K562 (cell line): ENCODE results near the gene CYP26A1. TPM values are rescaled to one million over a fixed set of nuclear protein-coding genes. Genes with fewer than 3 reads are reported as not detected.

Experiments used
- ATAC-seq: fragments of 200-7000 bp; cut with Tn5 transposase; 3 replicates; pipeline ENCODE4 v1.9.1; 2020; ENCODE audit warnings: moderate library complexity
- BruUV-seq: library from RNA; stranded (reverse); fragments of 400-500 nt; replicated peaks from 2 replicates; lab custom pipeline; 2021; lab: Mats Ljungman, UMichigan
- CTCF ChIA-PET: fragments of 300-600 bp; formaldehyde crosslinking; extraction: SDS; loops from one replicate; lab custom pipeline; 2021; ENCODE audit warnings: low intra/inter-chr PET ratio; lab: Yijun Ruan, JAX
- POLR2A ChIA-PET: fragments of 300-600, 350-650 bp; sonication (Branson Sonifier 250); formaldehyde crosslinking; extraction: SDS; loops from one replicate; lab custom pipeline; 2021; ENCODE audit warnings: antibody characterized with exemption, inconsistent platforms; lab: Yijun Ruan, JAX
- DNase-seq, 4 experiments: peaks; one replicate each; pipeline versions ENCODE4 v3.0.0 to v3.0.0-alpha.2; 2011 to 2018; ENCODE audit warnings: low spot score in 3 of 4, mixed read lengths in 3 of 4; ENCODE audit errors: extremely low read depth in 1 of 4
- FAIRE-seq: peaks from 2 replicates; lab custom pipeline; 2011; peaks lifted over from hg19 to GRCh38; lab: Jason Lieb, UNC
- H2AFZ ChIP-seq: 2 replicates; pipeline ENCODE4 v1.6.0; 2011; ENCODE audit warnings: low read depth, low read length, control low read depth, inconsistent platforms
- H3K27ac ChIP-seq: fragments of 200-600 bp; 3 replicates; pipeline ENCODE4 v1.8.0; 2011; ENCODE audit warnings: low read depth, mild to moderate bottlenecking, control low read depth, inconsistent platforms, low read length, moderate library complexity, mixed read lengths; ENCODE audit errors: extremely low read depth
- H3K27me3 ChIP-seq, 2 experiments: fragments of 300-600 bp in 1 of 2; 2 replicates in 1 of 2; 3 replicates in 1 of 2; pipeline versions ENCODE4 v1.6.0 to v1.8.0; 2011; ENCODE audit warnings: inconsistent platforms in 2 of 2, low read length in 2 of 2, mild to moderate bottlenecking in 1 of 2, mixed read lengths in 1 of 2, moderate library complexity in 1 of 2; ENCODE audit not compliant: control insufficient read depth in 2 of 2, insufficient read depth in 2 of 2
- H3K36me3 ChIP-seq: fragments of 300-600 bp; 3 replicates; pipeline ENCODE4 v1.8.0; 2011; ENCODE audit warnings: mild to moderate bottlenecking, low read length, inconsistent platforms; ENCODE audit not compliant: control insufficient read depth, insufficient read depth
- H3K4me1 ChIP-seq, 2 experiments: fragments of 200-600 bp in 1 of 2; replicated peaks in 1 of 2; 2 replicates in 1 of 2; 3 replicates in 1 of 2; pipeline versions ENCODE4 v1.5.1 to v1.8.0; 2011; ENCODE audit warnings: inconsistent platforms in 2 of 2, low read length in 2 of 2, mild to moderate bottlenecking in 1 of 2, mixed read lengths in 1 of 2, moderate library complexity in 1 of 2; ENCODE audit not compliant: control insufficient read depth in 2 of 2, insufficient read depth in 2 of 2
- H3K4me2 ChIP-seq: 2 replicates; pipeline ENCODE4 v1.6.1; 2011; ENCODE audit warnings: low read length, control low read depth, inconsistent platforms, mixed read lengths; ENCODE audit not compliant: insufficient read depth
- H3K4me3 ChIP-seq: fragments of 200-600 bp; sonication (generic), shearing (Covaris generic); 2 replicates; pipeline ENCODE4 v1.5.1; 2016; ENCODE audit warnings: control low read depth, inconsistent platforms
- H3K79me2 ChIP-seq: fragments of 200-600 bp; 3 replicates; pipeline ENCODE4 v1.8.0; 2011; ENCODE audit warnings: low read length, inconsistent platforms; ENCODE audit not compliant: control insufficient read depth, insufficient read depth
- H3K9ac ChIP-seq, 2 experiments: 2 replicates each; pipeline versions ENCODE4 v1.6.0 to v1.6.1; 2011; ENCODE audit warnings: low read depth in 2 of 2, low read length in 2 of 2, control low read depth in 1 of 2, inconsistent platforms in 1 of 2, mild to moderate bottlenecking in 1 of 2, mixed read lengths in 1 of 2; ENCODE audit not compliant: insufficient read depth in 1 of 2
- H3K9me1 ChIP-seq: one replicate; pipeline ENCODE4 v1.6.0; 2011; ENCODE audit warnings: inconsistent platforms, mild to moderate bottlenecking, low read length, moderate library complexity; ENCODE audit not compliant: control insufficient read depth, insufficient read depth
- H3K9me3 ChIP-seq: replicated peaks from 2 replicates; pipeline ENCODE4 v1.5.1; 2011; ENCODE audit warnings: low read depth, low read length, inconsistent platforms; ENCODE audit not compliant: control insufficient read depth, insufficient read depth
- H4K20me1 ChIP-seq: replicated peaks from 2 replicates; pipeline ENCODE4 v1.6.1; 2011; ENCODE audit warnings: low read length, inconsistent platforms, mixed read lengths; ENCODE audit not compliant: control insufficient read depth, insufficient read depth
- ATF6 ChIP-seq: sonication (generic); formaldehyde crosslinking; IDR thresholded peaks from 2 replicates; pipeline ENCODE4 v1.4.0; 2020; ENCODE audit warnings: mild to moderate bottlenecking, missing genetic modification reagents
- KAT2B ChIP-seq: IDR thresholded peaks from one replicate; pipeline ENCODE4 v1.6.1; 2012; ENCODE audit warnings: low read depth, mild to moderate bottlenecking, control low read depth, inconsistent platforms, low read length, moderate library complexity
- MGA ChIP-seq: fragments of 450-650 bp; IDR thresholded peaks from 2 replicates; pipeline ENCODE4 v1.6.1; 2016; ENCODE audit warnings: mild to moderate bottlenecking, moderate library complexity
- NR4A1 ChIP-seq, 2 experiments: fragments of 250-450 bp in 1 of 2; fragments of 450-650 bp in 1 of 2; sonication (Bioruptor Pico) in 1 of 2; IDR thresholded peaks; 2 replicates each; pipeline versions ENCODE4 v1.4.0 to v1.6.1; 2016 to 2020; ENCODE audit warnings: mild to moderate bottlenecking in 2 of 2, missing compliant biosample characterization in 1 of 2, missing genetic modification characterization in 1 of 2, moderate library complexity in 1 of 2
- ZNF280B ChIP-seq: fragments of 250-450 bp; sonication (Bioruptor Pico); IDR thresholded peaks from 2 replicates; pipeline ENCODE4 v1.5.1; 2021; ENCODE audit warnings: mild to moderate bottlenecking
- ZNF780A ChIP-seq: fragments of 250-450 bp; sonication (Bioruptor Pico); IDR thresholded peaks from 2 replicates; pipeline ENCODE4 v1.5.0; 2021; ENCODE audit warnings: mild to moderate bottlenecking
- WGBS: fragments of 100-300 bp; shearing (Covaris generic); methylation state at CpG from one replicate; pipeline ENCODE4 v1.1.6; 2016; ENCODE audit warnings: low coverage, mixed read lengths; ENCODE audit not compliant: insufficient coverage; ENCODE audit errors: missing lambda C conversion rate; 5-methylcytosine and 5-hydroxymethylcytosine counted together
- in situ Hi-C: fragments of 300-500 bp; cut with MboI; formaldehyde crosslinking; loops from 4 replicates; pipeline ENCODE4 v1.15.0; 2018; ENCODE audit warnings: inconsistent platforms, mixed read lengths
- intact Hi-C: fragments of 100-400 bp; cut with micrococcal nuclease; formaldehyde crosslinking; loops from 2 replicates; pipeline ENCODE4 v1.14.2; 2022
- polyA plus RNA-seq, 8 experiments: library from polyadenylated mRNA; depleted of rRNA in 4 of 8; stranded (reverse) in 5 of 8; unstranded in 3 of 8; fragments of >200 nt; fragmentation: Nextera tagmentation in 2 of 8; fragmentation: Illumina TruSeq in 1 of 8; extraction: Ambion mirVana in 2 of 8; extraction: Trizol in 1 of 8; gene quantifications; 2 replicates each; pipeline versions ENCODE4 v1.2.1 to v1.2.3, GENCODE V29; 2011 to 2014; ENCODE audit warnings: inconsistent platforms in 1 of 8, missing spikeins in 1 of 8
- total RNA-seq, 7 experiments: library from RNA; depleted of rRNA in 6 of 7; stranded (reverse); fragments of >200 nt in 6 of 7; fragmentation: Illumina TruSeq in 2 of 7; extraction: Trizol in 2 of 7; gene quantifications; 2 replicates each; pipeline versions ENCODE4 v1.2.1 to v1.2.3, GENCODE V29; 2011 to 2021; ENCODE audit warnings: low replicate concordance in 1 of 7

Gene CYP26A1
- total and polyA plus RNA-seq, 9 of the 15 experiments (the other 6 are each of a cell fraction or from before 2014, with no cell fraction given) = 0.11 to 5.1 (median 1.6) TPM

- Histone ChIP-seq H3K9me3 (no peaks in the 10 kb centered on the region), H3K36me3 (no peaks in the 10 kb centered on the region), H4K20me1 (no peaks in the 10 kb centered on the region), H3K4me1 (peaks cover 7 to 11% of the 10 kb centered on the region in 2 experiments; a peak in 4 of 5 replicates), H3K27me3 (no peaks in the 10 kb centered on the region), H3K4me2 (no peak overlapping the region), H3K9ac (no peak overlapping the region), H3K9me1 (no peaks in the 10 kb centered on the region), H2AFZ (no peak overlapping the region), H3K4me3 (no peak overlapping the region), H3K79me2 (no peaks in the 10 kb centered on the region), H3K27ac (no peak overlapping the region)
- ChIA-PET POLR2A (interaction anchor here (0.7 kb wide), 1 partner anchor 180 kb away, joined by 3 read pairs; no protein-coding TSS in a partner anchor), CTCF (no interaction called here)
- no TSS peak for BruUV-seq
- in situ Hi-C loops = no loop called here
- FAIRE-seq (no peak), DNase-seq (no peak), ATAC-seq (no peak)
- 42% methylated on average over 5 of the region's 7 CpGs for WGBS
- intact Hi-C loops = no loop called here
- no peak for TF ChIP-seq ATF6
- no peak for TF ChIP-seq NR4A1 (CRISPR knock-in tag; IDR thresholded peaks at IDR 0.05)
- TF ChIP-seq NR4A1 (tag; IDR thresholded peaks at IDR 0.05) = no peak
- TF ChIP-seq ZNF780A (CRISPR knock-in tag) = no peak
- no peak for TF ChIP-seq MGA
- no peak for TF ChIP-seq ZNF280B (CRISPR knock-in tag)
- TF ChIP-seq KAT2B = no peak
Measured at GRCh38 chr10:93099670-93100069, 26.0 kb downstream of the CYP26A1 start.
